ENCODE measurements around the gene ZBP1.
A peak's percentile ranks its signal among the peaks of the same experiment; 100 is the strongest.

Gene ZBP1

DNA sequence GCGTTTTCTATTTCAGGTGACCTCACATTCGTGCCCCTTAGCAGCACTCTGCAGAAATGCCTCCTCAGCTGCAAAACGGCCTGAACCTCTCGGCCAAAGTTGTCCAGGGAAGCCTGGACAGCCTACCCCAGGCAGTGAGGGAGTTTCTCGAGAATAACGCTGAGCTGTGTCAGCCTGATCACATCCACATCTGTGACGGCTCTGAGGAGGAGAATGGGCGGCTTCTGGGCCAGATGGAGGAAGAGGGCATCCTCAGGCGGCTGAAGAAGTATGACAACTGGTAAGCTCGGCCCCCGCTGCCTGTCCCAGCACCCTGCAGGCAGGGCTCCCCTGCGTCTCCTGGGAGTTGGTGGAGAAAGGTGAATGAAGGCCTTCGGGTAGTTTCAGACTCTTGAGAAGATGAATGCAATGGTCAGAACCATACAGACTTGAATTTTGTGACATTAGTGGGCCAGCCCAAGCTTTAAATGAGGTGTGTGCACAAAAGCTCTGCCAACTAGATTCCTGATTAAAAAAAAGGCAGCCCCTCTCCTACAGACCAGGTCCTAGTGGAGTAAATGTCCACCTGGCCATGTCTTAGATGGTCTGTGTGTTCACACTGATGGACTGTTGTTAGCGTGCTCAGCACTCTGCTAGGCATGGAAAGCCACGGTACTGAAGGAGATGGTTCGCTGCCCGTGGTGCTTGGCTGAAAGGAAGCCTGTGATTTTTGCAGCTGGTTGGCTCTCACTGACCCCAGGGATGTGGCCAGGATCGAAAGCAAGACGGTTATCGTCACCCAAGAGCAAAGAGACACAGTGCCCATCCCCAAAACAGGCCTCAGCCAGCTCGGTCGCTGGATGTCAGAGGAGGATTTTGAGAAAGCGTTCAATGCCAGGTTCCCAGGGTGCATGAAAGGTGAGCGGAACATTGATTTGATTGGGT is 58.6 kb downstream of the ZBP1 start:
- TF ChIP-seq, protein P1, sequence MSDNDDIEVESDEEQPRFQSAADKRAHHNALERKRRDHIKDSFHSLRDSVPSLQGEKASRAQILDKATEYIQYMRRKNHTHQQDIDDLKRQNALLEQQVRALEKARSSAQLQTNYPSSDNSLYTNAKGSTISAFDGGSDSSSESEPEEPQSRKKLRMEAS (IDR thresholded peaks at IDR 0.05): no peak
- no peak for TF ChIP-seq EGR1 (IDR thresholded peaks at IDR 0.05)
- TF ChIP-seq RAD21 (IDR thresholded peaks at IDR 0.05; ENCODE audit: low read depth): no peak
- TF ChIP-seq TAF1 (IDR thresholded peaks at IDR 0.05; ENCODE audit: low read depth): no peak
- TF ChIP-seq, protein P2, sequence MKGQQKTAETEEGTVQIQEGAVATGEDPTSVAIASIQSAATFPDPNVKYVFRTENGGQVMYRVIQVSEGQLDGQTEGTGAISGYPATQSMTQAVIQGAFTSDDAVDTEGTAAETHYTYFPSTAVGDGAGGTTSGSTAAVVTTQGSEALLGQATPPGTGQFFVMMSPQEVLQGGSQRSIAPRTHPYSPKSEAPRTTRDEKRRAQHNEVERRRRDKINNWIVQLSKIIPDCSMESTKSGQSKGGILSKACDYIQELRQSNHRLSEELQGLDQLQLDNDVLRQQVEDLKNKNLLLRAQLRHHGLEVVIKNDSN (IDR thresholded peaks at IDR 0.05): no peak
- TF ChIP-seq FOXM1 (IDR thresholded peaks at IDR 0.05; ENCODE audit: borderline replicate concordance, low read depth): no peak
- no peak for TF ChIP-seq TCF12 (IDR thresholded peaks at IDR 0.05; ENCODE audit: low read depth)
- TF ChIP-seq CREB1 (IDR thresholded peaks at IDR 0.05; ENCODE audit: low read depth): no peak
- no peak for TF ChIP-seq ZBTB7A (IDR thresholded peaks at IDR 0.05; ENCODE audit: low read depth)
- TF ChIP-seq, protein P3, sequence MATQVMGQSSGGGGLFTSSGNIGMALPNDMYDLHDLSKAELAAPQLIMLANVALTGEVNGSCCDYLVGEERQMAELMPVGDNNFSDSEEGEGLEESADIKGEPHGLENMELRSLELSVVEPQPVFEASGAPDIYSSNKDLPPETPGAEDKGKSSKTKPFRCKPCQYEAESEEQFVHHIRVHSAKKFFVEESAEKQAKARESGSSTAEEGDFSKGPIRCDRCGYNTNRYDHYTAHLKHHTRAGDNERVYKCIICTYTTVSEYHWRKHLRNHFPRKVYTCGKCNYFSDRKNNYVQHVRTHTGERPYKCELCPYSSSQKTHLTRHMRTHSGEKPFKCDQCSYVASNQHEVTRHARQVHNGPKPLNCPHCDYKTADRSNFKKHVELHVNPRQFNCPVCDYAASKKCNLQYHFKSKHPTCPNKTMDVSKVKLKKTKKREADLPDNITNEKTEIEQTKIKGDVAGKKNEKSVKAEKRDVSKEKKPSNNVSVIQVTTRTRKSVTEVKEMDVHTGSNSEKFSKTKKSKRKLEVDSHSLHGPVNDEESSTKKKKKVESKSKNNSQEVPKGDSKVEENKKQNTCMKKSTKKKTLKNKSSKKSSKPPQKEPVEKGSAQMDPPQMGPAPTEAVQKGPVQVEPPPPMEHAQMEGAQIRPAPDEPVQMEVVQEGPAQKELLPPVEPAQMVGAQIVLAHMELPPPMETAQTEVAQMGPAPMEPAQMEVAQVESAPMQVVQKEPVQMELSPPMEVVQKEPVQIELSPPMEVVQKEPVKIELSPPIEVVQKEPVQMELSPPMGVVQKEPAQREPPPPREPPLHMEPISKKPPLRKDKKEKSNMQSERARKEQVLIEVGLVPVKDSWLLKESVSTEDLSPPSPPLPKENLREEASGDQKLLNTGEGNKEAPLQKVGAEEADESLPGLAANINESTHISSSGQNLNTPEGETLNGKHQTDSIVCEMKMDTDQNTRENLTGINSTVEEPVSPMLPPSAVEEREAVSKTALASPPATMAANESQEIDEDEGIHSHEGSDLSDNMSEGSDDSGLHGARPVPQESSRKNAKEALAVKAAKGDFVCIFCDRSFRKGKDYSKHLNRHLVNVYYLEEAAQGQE (IDR thresholded peaks at IDR 0.05; ENCODE audit: low read depth): no peak
- no peak for TF ChIP-seq TEAD4 (IDR thresholded peaks at IDR 0.05)
- no peak for TF ChIP-seq NFIC (IDR thresholded peaks at IDR 0.05)
- TF ChIP-seq EP300 (IDR thresholded peaks at IDR 0.05; ENCODE audit: borderline replicate concordance): no peak
- no peak for TF ChIP-seq YY1 (IDR thresholded peaks at IDR 0.05; ENCODE audit: low read depth)
- no peak for TF ChIP-seq CEBPB (IDR thresholded peaks at IDR 0.05)

DNA sequence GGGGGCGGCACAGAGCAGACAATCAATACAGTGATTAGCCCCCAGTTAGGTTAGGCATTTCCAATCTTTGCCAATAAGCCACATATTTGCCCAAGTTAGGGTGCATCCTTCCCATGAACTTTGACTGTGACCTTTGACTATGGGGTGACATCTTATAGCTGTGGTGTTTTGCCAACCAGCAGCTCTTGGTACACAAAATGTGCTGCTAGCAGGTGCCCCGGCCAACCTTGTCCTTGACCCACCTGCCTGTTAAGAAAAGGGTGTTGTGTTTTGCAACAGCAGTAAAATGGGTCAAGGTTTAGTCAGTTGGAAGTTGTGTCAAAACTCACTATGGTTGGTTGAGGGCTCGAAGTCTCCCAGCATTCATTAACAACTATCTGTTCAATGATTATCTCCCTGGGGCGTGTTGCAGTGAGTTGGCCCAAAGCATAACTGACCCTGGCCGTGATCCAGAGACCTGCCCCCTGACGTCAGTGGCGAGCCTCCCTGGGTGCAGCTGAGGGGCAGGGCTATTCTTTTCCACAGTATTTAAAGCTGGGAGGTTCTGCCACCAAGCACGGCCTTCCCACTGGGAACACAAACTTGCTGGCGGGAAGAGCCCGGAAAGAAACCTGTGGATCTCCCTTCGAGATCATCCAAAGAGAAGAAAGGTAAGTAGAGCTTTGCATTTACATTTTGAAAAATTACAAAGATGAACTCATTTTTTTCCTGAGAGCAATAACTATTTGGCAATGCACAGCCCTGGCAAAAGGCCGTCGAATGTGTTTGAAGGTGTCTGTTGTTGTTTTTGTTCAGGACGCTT is 59.5 kb downstream of the ZBP1 start, which contains the start of gene PCK1:
Gene PCK1, plus strand, starts transcription at position 557 of the 802 bp plus-strand sequence. CDS start 302 bp downstream, outside the sequence.
- TF ChIP-seq EP300 (IDR thresholded peaks at IDR 0.05; ENCODE audit: borderline replicate concordance) (no peak), NFIC (IDR thresholded peaks at IDR 0.05) (peak; percentile 61)

DNA sequence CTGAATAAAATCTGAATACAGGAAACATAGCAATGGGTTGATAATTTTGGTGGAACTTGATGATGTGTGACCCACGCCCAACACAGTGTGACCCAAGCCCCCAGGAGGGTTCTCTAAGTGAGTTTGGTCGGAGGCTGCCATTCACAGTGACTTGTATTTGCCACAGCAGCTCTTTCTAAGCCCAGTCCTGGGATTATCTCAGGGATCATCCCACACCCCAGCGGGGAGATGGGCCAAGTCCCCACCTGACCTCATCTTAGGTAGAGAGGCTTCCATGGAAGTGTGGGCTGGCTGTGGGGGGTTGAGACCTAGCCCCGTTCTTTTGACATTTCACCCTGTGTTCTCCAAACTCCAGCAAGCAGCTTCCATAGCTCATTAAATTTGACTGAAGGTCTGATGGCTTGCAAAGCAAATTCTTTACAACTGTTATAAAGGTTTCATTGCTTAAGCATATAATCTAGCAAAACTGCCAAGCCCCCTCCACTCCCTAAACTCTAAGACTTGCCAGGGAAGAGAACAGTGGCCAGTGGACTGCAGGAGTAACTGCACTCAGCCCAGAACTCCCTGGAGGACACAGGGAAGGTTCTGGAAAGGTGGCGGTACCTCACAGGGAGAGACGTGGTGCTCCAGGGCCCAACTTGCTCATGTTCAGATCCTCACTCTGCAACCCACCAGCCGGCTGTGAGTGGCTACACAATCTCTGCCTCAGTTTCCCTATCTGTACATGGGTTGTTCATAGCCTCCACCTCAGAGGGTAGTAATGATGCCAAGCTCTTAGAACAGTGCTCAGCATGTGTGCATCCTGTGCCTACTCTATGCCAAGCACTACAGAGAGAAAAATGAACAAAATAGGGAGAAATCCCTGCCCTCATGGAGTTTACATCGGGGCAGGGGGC is 60.3 kb downstream of the ZBP1 start:
- TF ChIP-seq TCF12 (IDR thresholded peaks at IDR 0.05; ENCODE audit: low read depth) (no peak), CEBPB (IDR thresholded peaks at IDR 0.05) (no peak), NFIC (IDR thresholded peaks at IDR 0.05) (no peak), EGR1 (IDR thresholded peaks at IDR 0.05) (no peak), FOXM1 (IDR thresholded peaks at IDR 0.05; ENCODE audit: borderline replicate concordance, low read depth) (no peak), TAF1 (IDR thresholded peaks at IDR 0.05; ENCODE audit: low read depth) (no peak), EP300 (IDR thresholded peaks at IDR 0.05; ENCODE audit: borderline replicate concordance) (no peak), CREB1 (IDR thresholded peaks at IDR 0.05; ENCODE audit: low read depth) (no peak), ZBTB7A (IDR thresholded peaks at IDR 0.05; ENCODE audit: low read depth) (no peak)
- TF ChIP-seq, protein P1 (IDR thresholded peaks at IDR 0.05): no peak
- TF ChIP-seq, protein P2 (IDR thresholded peaks at IDR 0.05): no peak
- TF ChIP-seq, protein P3 (IDR thresholded peaks at IDR 0.05; ENCODE audit: low read depth): no peak

DNA sequence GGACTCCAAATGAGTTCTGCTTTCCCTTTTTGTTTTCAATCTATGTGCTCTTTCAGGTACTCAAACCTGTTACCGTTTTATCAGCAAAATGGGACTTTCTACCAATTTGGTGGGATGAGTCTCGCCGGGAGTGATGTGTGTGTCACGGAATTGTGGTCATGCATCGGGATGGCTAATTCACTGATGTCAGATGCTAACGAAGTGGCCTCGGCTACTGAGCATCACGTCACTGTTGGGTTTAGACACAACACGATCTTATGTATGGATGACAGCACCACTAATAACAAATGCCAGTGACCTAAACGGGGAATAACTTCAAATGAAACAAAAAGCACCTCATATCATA is 61.0 kb downstream of the ZBP1 start:
- no peak for TF ChIP-seq YY1 (IDR thresholded peaks at IDR 0.05; ENCODE audit: low read depth)
- TF ChIP-seq ZBTB7A (IDR thresholded peaks at IDR 0.05; ENCODE audit: low read depth): no peak
